Measurements from ENCODE around the gene ZNF77.
A peak's percentile ranks its signal among the peaks of the same experiment; 100 is the strongest.
"Not testable (repeated sequence)": the region's sequence is repeated elsewhere in the genome, so short reads cannot be mapped to it uniquely, and the experiment has no call there.

ZNF77 gene

DNA sequence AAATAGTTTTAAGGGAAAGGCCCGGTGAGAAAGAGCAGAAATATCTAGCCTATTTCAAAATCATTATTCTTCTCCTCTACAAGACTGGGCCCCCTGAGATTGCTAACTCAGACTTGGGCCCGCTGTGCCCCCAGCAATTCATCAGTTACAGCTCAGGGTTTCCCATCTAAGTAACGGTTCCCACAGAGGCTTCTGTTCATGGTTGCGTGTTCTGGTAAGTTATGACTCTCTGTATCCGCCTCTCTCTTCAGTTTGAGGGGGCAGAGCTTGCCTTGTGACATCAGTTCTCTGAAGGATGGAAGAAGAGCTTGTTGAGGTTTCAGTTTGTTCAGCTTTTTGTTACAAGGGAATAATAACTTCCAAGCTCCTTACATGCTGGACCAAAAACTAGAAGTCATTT lies 32.5 kb downstream of the ZNF77 start:
- DNase-seq = no peak

DNA sequence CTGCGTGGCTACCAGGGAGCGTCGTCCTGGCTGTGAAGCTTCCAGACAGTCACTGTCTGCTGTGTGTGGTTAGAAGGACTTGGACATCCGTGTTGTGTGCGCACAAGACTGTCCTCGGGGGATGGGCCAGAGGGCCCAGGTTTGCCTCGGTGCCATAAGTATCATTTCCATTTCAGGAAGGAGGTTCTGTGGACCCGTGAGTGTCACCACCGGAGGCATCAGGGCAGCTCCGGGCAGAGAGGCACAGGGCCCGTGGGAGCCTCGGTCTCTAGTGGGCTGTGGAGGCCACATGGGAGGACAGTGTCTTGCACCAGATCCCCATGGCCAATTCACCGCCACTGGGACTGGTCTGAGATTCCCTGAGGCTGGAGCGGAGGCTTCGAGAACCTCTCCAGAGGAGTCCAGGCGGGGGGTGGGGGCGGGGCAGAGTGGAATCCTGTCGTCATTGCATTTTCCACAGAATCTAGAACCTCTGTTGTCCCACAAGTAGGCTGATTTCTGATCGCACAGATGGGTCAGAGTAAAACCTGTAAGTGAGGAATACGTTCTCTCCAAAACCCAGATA lies 38.1 kb downstream of the ZNF77 start:
- no peak for DNase-seq

DNA sequence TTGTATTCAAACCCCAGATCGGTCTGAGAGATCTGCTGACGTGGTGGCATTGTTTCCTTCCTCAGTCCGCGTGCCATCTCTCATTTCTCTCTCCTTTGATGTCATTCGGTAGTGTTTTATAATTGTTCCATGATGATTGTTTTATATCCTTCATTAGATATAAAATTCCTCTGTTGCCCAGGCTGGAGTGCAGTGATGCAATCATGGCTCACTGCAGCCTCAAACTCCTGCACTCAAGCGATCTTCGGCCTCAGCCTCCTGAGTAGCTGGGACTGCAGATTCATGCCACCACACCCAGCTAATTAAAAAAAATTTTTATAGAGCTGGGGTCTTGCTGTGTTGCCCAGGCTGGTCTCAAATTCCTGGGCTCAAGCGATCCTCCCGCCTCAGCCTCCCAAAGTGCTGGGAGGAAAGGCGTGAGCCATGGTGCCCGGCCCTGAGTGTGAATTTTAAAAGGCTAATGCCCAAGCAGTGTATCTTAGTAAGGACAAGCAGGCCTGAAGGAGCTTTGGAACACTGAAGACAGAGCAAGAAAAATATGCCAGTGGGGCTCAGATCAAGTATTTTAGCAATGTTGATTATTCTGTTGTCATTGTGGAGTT lies 38.8 kb downstream of the ZNF77 start:
- DNase-seq = no peak

DNA sequence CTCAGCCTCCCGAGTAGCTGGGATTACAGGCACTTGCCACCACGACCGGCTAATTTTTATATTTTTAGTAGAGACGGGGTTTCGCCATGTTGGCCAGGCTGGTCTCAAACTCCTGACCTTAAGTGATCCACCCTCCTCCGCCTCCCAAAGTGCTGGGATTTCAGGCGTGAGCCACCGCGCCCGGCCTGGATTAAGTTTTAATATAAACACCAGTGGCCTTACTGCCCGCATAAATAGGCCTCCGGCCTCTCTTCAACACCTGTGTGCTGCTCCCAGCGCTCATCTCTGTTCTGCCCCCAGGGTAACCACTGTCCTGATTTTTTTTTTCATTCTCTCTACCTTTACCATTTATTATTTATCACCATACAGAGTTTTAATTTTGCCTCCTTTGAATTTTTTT lies 41.4 kb downstream of the ZNF77 start:
- DNase-seq = not testable (repeated sequence)

DNA sequence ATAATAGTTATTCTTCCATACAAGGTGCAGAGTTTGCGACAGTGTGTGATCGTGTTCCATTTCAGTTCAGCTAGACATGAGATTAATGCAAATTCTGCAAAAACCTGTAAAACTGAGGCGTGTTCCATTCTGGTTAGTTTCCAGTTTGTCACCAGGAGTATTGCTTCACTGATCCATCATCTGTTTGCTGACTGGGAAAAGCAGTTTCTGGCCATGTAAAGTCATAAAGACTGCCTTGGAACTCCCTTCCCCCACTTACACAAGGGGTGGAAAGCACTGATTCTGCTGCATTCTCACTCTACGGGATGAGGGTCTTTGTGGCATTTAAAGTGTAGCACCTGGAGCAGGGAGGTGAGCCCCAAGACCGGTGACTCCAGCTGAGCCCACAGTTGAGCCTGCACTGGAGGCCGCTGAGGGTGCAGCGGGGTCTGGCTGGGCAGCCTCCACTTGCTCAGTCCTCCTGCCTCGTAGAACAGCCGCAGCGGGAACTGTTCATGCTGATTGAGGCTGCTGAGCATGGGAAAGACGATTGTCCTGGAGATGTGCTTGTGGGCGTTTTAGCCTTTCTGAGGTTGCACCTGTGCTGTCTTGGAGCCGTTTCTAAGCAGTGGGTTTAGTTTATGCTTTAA lies 42.1 kb downstream of the ZNF77 start:
- DNase-seq = no peak

DNA sequence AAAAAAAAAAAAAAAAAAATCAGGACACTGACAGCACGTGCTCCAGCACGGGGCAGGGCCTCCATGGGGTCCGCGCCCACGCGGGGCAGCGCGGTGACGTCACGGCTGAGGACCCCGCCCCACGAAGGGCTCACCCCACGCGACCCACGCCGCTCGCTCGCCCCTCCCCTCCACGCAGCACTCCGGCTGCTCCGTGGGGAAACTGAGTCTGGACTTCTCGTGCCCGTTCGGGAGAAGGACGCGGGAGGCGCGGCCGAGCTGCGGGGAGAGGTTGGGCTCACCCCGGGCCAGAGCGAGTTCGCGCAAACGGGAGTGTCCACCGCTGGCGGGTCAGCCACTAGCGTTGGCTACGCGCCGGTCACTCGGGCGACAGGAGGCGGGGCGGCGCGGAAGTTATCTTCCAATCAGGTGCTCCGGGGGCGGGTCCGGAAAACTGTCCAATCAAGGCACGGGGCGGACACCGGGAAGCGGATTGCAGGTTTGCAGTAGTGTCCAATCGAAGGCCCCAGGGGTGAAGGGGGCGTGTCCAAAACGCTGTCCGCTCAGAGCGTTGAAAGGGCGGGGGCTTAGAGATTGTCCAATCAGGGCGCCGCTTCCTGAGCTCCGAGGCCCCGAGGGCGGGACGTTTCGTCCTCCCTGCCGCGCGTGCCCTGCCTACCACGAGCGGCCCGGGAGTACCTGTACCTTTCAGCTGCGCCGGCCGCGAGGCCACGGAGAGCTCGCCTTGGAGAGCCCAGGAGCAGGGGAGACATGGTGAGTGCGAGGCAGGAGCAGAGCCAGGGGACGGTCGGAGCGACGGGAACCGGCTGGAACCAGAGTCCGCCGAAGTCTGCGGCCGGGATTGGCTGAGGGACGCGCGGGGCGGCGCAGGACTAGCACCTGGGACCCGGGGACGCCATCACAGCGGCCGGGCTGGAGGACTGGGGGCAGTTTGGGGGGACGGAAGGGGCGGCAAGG lies 44.2 kb downstream of the ZNF77 start, which contains the start of gene ZNF57:
TSS of gene ZNF57 (plus strand) at position 633 of the 957 bp plus-strand sequence. CDS start at position 751, 118 bp downstream.
- DNase-seq = peak; percentile 87

DNA sequence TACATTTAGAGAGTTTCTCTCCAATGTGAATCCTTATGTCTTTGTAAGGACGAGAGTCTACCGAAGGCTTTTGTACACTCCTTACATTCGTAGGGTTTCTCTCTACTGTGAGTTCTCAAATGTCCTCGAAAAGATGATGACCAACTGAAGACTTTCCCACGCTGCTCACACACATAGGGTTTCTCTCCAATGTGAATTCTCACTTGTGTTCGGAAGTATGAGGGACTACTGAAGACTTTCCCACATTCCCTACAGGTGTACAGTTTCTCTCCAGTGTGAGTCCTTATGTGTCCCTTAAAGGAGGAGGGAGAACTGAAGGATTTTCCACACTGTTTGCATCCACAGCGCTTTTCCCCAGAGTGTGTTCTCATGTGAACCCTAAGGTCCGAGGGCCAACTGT lies 48.1 kb downstream of the ZNF77 start:
- no peak for DNase-seq

DNA sequence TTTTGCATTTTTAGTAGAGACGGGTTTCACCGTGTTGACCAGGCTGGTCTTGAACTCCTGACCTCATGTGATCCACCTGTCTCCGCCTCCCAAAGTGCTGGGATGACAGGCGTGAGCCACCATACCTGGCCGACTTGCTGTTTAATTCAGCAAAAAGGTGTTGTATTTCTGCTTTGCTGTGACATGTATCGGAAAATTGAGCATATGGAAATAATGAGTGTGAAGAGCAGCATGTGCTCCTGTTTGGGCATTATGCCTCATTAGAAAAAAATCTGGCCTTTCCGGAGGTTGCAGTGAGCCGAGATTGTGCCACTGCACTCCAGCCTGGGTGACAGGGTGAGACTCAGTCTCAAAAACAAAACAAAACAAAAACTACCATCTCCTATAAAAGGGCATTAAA lies 54.2 kb downstream of the ZNF77 start:
- DNase-seq = not testable (repeated sequence)

DNA sequence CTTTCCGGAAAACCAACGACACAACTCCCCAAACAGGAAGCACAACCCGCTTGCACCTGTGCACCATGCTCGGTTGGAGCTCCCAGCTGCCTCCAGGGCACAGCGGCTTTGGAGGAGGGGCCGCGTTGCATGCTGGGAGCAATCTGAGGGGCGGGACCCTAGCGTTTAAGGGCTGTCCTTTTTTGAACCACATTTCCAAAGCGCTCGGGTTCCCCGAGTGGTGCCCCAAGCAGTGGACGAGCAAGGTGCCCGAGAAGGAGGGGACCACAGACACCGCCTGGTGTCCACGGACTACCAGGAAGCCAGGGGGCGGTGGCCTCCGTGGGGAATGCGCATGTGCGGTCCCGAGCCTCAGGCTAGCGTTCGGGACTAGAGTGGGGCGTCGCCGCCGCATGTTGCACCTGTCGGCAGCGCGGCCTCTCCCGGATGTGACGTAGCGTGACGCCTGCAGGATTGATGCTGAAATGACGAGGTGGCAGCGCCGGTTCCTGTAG lies 56.0 kb downstream of the ZNF77 start:
- no peak for DNase-seq

DNA sequence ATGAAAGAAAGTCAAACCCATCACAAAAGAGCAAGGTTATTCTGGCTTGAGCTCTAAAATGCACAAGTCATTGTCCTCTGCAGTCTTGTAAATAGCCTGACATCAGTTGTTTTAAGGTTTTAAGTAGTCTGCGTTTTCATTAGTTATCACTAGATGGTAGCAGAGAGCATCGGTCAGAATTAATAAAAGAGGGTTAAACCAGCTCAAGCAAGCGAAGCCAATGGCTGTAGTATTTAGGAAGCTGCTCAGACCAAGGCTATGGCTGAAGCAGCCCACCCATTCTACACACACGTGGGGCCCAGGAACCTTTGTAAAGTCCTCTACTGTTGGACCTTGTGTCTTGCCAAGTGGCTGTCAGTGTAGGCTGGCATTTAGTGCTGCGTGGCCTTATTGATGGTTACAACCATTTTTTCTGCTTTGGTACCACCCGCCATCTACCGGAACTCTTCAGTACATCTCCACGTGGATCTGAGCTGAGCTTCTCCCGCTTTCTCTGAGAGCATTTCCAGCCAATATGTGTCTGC lies 57.3 kb downstream of the ZNF77 start:
- peak; percentile 66 for DNase-seq

DNA sequence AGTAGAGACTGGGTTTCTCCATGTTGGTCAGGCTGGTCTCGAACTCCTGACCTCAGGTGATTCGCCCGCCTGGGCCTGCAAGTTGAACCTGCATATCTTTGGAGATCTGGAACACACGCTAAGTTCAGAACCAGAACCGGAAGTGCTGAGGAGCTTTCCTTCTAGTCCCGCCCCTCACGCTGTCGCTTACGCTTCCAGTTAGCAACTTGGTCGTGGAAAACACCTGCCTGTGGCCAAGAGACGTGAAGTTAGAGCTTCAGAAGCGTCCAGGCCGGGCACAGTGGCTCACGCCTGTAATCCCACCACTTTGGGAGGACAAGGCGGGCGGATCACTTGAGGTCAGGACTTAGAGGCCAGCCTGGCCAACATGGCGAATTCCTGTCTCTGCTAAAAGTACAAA lies 59.0 kb downstream of the ZNF77 start:
- no peak for DNase-seq

DNA sequence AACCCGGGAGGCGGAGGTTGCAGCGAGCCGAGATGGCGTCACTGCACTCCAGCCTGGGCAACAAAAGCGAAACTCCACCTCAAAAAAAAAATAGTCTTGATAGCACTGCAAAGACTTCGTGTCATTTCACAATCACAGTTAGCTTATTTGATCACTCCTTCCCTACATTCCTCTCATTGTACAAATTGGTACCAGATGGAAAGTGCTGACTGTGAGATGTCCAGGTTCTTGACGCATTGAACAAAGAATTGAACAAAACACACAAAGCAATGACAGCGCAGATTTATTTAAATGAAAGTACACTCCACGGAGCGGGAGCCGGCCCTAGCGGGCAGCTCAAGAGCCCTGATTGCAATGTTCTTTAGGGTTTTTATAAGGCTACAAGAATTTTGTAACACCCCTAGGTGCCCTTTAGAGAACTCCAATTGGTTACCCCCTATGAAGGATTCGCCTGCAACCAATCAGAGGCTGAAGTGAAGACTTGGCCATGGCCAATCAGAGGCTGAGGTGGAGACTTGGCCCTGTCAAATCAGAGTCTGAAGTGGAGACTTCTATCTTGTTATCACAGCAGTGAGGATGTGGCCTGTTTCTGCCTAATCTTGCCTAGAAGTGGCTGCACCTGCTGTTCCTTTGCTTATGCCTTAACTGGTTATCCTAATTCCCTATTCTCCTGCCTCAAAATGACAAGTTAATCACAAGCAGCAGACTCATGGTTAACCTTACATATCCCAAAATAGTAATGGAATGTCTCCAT lies 60.9 kb downstream of the ZNF77 start:
- no peak for DNase-seq

Data from NCI-H2081 treated with DMSO at 0.1 percent for 48 hours (cell line).